C1 segment of cervical spinal cord (tissue), 14 donors: ENCODE measurements around the gene PLA2G2A.
"Not testable (repeated sequence)": the region's sequence is repeated elsewhere in the genome, so short reads cannot be mapped to it uniquely, and the experiment has no call there.

ENCODE experiments used
- DNase-seq, 14 donors: peaks; one replicate each; lab custom pipeline; 2025; lab: John Stamatoyannopoulos, UW

The PLA2G2A gene

DNA sequence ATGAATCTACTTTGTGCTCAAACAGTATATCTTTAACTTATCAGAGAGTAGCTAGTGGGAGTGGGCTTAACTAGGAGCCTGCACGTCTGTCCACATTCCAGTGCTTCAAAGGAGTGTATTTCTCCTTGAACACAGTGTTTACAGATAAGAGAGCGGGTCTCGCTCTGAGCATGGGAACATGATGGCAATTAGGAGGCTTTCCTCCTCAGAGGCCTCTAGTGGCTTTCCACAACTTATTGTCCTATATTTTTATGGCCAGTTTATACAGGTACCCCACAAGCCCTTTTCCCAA is 52.3 kb downstream of the PLA2G2A start:
- not testable (repeated sequence) for DNase-seq

DNA sequence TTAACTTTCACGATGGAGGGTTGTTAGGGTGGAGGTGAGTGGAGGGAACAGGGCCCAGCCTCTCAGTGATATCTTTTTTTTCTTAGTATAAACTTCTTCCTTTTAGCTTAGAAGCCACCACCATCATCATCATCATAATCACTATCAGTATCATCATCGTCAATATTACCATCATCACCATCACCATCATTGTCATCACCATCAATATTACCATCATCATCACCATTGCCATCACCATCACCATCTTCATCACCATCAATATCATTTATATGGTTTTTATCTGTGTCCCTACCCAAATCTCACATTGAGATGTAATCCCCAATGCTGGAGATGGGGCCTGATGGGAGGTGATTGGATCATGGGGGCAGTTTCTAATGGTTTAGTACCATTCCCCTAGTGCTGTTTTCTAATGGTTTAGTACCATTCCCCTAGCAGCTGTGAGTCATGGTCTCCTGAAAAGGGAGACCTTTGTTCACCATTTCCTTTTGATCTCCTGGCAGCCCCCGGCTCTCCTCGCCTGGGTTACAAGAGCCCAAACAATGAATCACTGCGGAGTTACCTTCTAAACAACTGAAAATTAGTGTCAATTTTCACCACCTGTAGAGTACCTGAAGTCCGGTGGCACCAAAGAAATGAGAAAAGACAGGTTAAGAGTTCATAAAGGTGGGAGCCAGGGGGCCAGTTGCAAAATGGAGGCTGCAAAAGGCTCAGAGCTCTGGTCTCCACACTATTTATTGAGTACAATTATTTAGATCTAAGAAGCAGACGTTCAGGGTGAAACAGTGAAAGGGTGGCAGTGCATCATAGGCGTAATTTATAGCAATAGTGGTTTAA is 52.9 kb downstream of the PLA2G2A start:
- no peak for DNase-seq
